Panc1 (cell line): ENCODE data around the gene PRSS33. TPM values are rescaled to one million over a fixed set of nuclear protein-coding genes. Genes with fewer than 3 reads are reported as not detected.

ENCODE experiments used
- ATAC-seq: fragments of 200-7000 bp; cut with Tn5 transposase; 2 replicates; pipeline ENCODE4 v1.9.1; 2020; ENCODE audit warnings: mild to moderate bottlenecking, moderate library complexity
- BruUV-seq: library from RNA; stranded (reverse); fragments of 400-500 nt; replicated peaks from 2 replicates; lab custom pipeline; 2021; lab: Mats Ljungman, UMichigan
- CTCF ChIA-PET: fragments of 300-600 bp; sonication (Branson Sonifier 250); formaldehyde crosslinking; loops from one replicate; lab custom pipeline; 2022; ENCODE audit warnings: antibody characterized with exemption; lab: Charles Lee
- POLR2A ChIA-PET: fragments of 300-600 bp; sonication (Branson Sonifier 250); formaldehyde crosslinking; loops from one replicate; lab custom pipeline; 2022; ENCODE audit warnings: antibody characterized with exemption; lab: Charles Lee
- DNase-seq: peaks from one replicate; pipeline ENCODE4 v3.0.0-alpha.2; 2010; ENCODE audit warnings: low read depth, low spot score
- H3K27ac ChIP-seq: 2 replicates; pipeline ENCODE4 v1.5.1; 2011; ENCODE audit warnings: mild to moderate bottlenecking, low read length, inconsistent platforms
- H3K27me3 ChIP-seq: fragments of 200-500 bp; sonication (Bioruptor generic); 2 replicates; pipeline ENCODE4 v1.6.0; 2014; ENCODE audit warnings: low read length, inconsistent platforms; ENCODE audit not compliant: control insufficient read depth, insufficient read depth
- H3K36me3 ChIP-seq: fragments of 200-500 bp; sonication (Bioruptor generic); 2 replicates; pipeline ENCODE4 v1.5.1; 2014; ENCODE audit warnings: inconsistent platforms, mild to moderate bottlenecking, low read length, moderate library complexity; ENCODE audit not compliant: control insufficient read depth, insufficient read depth
- H3K4me1 ChIP-seq: 2 replicates; pipeline ENCODE4 v1.5.1; 2011; ENCODE audit warnings: inconsistent platforms, mild to moderate bottlenecking, low read length, moderate library complexity; ENCODE audit not compliant: control insufficient read depth, insufficient read depth
- H3K4me3 ChIP-seq, 2 experiments: 2 replicates each; pipeline ENCODE4 v1.5.1; 2011 to 2012; ENCODE audit warnings: low read depth in 2 of 2, low read length in 2 of 2, mild to moderate bottlenecking in 2 of 2, inconsistent platforms in 1 of 2, moderate library complexity in 1 of 2
- H3K9me3 ChIP-seq: fragments of 200-500 bp; sonication (Bioruptor generic); 2 replicates; pipeline ENCODE4 v1.5.1; 2014; ENCODE audit warnings: low read depth, mild to moderate bottlenecking, inconsistent platforms, low read length, moderate library complexity; ENCODE audit not compliant: control insufficient read depth, insufficient read depth
- POLR2AphosphoS5 ChIP-seq: IDR thresholded peaks from 2 replicates; pipeline ENCODE4 v1.6.1; 2012; ENCODE audit warnings: mild to moderate bottlenecking, low read depth, low read length, moderate library complexity
- REST ChIP-seq, 2 experiments: IDR thresholded peaks; 2 replicates each; pipeline ENCODE4 v1.6.1; 2011 to 2012; ENCODE audit warnings: low read depth in 2 of 2, control low read depth in 1 of 2, low read length in 1 of 2, mild to moderate bottlenecking in 1 of 2, moderate library complexity in 1 of 2; ENCODE audit not compliant: insufficient read depth in 1 of 2
- SIN3A ChIP-seq: IDR thresholded peaks from 2 replicates; pipeline ENCODE4 v1.6.1; 2012; ENCODE audit warnings: low read depth, mild to moderate bottlenecking, low read length, moderate library complexity, borderline replicate concordance; ENCODE audit not compliant: insufficient read depth
- TCF7L2 ChIP-seq: IDR thresholded peaks from 2 replicates; pipeline ENCODE4 v1.6.1; 2011; ENCODE audit warnings: mild to moderate bottlenecking, low read depth, low read length, inconsistent platforms
- in situ Hi-C: cut with HindIII; loops from 2 replicates; pipeline ENCODE4 v1.10.0; 2016; ENCODE audit warnings: low sequenced_read_pairs, low pct_unique_long_range_greater_than_20kb
- intact Hi-C: fragments of 100-400 bp; cut with micrococcal nuclease; formaldehyde crosslinking; loops from one replicate; pipeline ENCODE4 v1.10.0; 2022; ENCODE audit not compliant: unreplicated experiment
- total RNA-seq: library from RNA; stranded (reverse); gene quantifications from one replicate; pipeline ENCODE4 v1.2.1, GENCODE V29; 2021; ENCODE audit not compliant: unreplicated experiment
- TF ChIP-seq, protein P1 (sequence below): fragments of 450-650 bp; IDR thresholded peaks from 2 replicates; pipeline ENCODE4 v1.5.1; 2017; ENCODE audit warnings: mild to moderate bottlenecking

The PRSS33 gene
- total RNA-seq, 1 experiment from 2014 or later, result 0.59 TPM

DNA sequence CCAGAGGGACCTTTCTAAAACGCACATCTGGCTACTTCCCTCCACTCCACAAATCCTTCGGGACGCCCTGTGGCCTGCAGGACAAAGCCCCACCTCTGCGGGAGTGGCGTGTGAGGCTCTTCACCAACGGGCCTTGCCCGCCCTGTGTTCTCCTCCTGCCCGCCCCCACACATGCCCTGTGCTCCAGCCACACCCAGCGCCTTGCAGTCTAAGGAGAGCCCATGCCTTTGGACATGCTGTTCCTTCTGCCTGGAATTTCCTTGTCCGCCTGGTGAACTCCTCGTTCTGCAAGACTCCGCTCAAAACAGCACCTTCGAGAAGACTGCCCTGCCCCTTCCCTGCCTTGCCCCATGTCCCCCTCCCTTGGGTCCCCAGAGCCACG lies 17.7 kb downstream of the PRSS33 start:
- intact Hi-C loops, result loop anchor here (5.0 kb wide), 1 partner anchor 68 kb away; no protein-coding TSS in a partner anchor
- Histone ChIP-seq H3K4me3 (no peak overlapping the region), H3K27me3 (no peaks in the 10 kb centered on the region), H3K9me3 (no peaks in the 10 kb centered on the region), H3K27ac (peak overlapping the region; percentile 98), H3K36me3 (peaks cover 8% of the 10 kb centered on the region), H3K4me1 (peaks cover 77% of the 10 kb centered on the region)
- no peak for DNase-seq
- in situ Hi-C loops, result no loop called here
- ChIA-PET CTCF (interaction anchor here (0.6 kb wide), 1 partner anchor 149 kb away, joined by 3 read pairs; no protein-coding TSS in a partner anchor), POLR2A (no interaction called here)
- TF ChIP-seq, protein P1, sequence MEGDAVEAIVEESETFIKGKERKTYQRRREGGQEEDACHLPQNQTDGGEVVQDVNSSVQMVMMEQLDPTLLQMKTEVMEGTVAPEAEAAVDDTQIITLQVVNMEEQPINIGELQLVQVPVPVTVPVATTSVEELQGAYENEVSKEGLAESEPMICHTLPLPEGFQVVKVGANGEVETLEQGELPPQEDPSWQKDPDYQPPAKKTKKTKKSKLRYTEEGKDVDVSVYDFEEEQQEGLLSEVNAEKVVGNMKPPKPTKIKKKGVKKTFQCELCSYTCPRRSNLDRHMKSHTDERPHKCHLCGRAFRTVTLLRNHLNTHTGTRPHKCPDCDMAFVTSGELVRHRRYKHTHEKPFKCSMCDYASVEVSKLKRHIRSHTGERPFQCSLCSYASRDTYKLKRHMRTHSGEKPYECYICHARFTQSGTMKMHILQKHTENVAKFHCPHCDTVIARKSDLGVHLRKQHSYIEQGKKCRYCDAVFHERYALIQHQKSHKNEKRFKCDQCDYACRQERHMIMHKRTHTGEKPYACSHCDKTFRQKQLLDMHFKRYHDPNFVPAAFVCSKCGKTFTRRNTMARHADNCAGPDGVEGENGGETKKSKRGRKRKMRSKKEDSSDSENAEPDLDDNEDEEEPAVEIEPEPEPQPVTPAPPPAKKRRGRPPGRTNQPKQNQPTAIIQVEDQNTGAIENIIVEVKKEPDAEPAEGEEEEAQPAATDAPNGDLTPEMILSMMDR, result no peak
- no peak; the same call in none of the 2 replicates for TF ChIP-seq POLR2AphosphoS5
- no peak for TF ChIP-seq TCF7L2
- TF ChIP-seq REST (IDR thresholded peaks at IDR 0.05; ENCODE audit: insufficient read depth in 1 of 2, low read depth in 2 of 2, low read length in 1 of 2), result no peak
- no peak for TF ChIP-seq SIN3A
- BruUV-seq, result no TSS peak
- peak; percentile 63 for ATAC-seq

- in situ Hi-C loops, result no loop called here
- Histone ChIP-seq H3K27ac (peak overlapping the region; percentile 98), H3K4me3 (no peak overlapping the region), H3K4me1 (peaks cover 72% of the 10 kb centered on the region), H3K27me3 (no peaks in the 10 kb centered on the region), H3K36me3 (peaks cover 10% of the 10 kb centered on the region), H3K9me3 (no peaks in the 10 kb centered on the region; the same call in 1 of the 2 replicates)
- ChIA-PET POLR2A (interaction anchor here (0.6 to 1.1 kb wide), 2 partner anchors 17 to 19 kb away, joined by 3 to 5 read pairs; partner anchors contain the start of gene SRRM2), CTCF (no interaction called here)
- intact Hi-C loops, result no loop called here
- DNase-seq, result no peak
- TF ChIP-seq SIN3A (no peak), REST (IDR thresholded peaks at IDR 0.05; ENCODE audit: insufficient read depth in 1 of 2, low read depth in 2 of 2, low read length in 1 of 2) (no peak), TCF7L2 (no peak), POLR2AphosphoS5 (no peak)
- TF ChIP-seq, protein P1, result no peak
- no peak for ATAC-seq
- BruUV-seq, result no TSS peak
Measured at GRCh38 chr16:2769100-2769529, 18.2 kb downstream of the PRSS33 start.
